ENCODE data around the gene HSD11B1L.

Gene HSD11B1L

GRCh38 chr19:5646703-5647102 lies 34.1 kb upstream of the HSD11B1L start:
- peaks cover 50% of the 10 kb centered on the region for H3K36me3 ChIP-seq (ENCODE audit: control insufficient read depth, insufficient read depth, low read length)
- no peaks in the 10 kb centered on the region for H3K27me3 ChIP-seq (replicated peaks; ENCODE audit: control insufficient read depth, insufficient read depth, low read length)
- no peak overlapping the region for H3K4me3 ChIP-seq (replicated peaks; ENCODE audit: low read depth, low read length)
- no peak for DNase-seq (ENCODE audit: extremely low read depth, insufficient read length)
- no peak for TF ChIP-seq CTCF (IDR thresholded peaks at IDR 0.05; ENCODE audit: insufficient read depth, low read length, poor library complexity, severe bottlenecking)

GRCh38 chr19:5648464-5648863 lies 32.4 kb upstream of the HSD11B1L start:
- Histone ChIP-seq H3K4me3 (replicated peaks; ENCODE audit: low read depth, low read length) (no peak overlapping the region), H3K36me3 (ENCODE audit: control insufficient read depth, insufficient read depth, low read length) (peaks cover 54% of the 10 kb centered on the region), H3K27me3 (replicated peaks; ENCODE audit: control insufficient read depth, insufficient read depth, low read length) (no peaks in the 10 kb centered on the region)
- no peak for DNase-seq (ENCODE audit: extremely low read depth, insufficient read length)
- no peak for TF ChIP-seq CTCF (IDR thresholded peaks at IDR 0.05; ENCODE audit: insufficient read depth, low read length, poor library complexity, severe bottlenecking)

GRCh38 chr19:5651361-5651760 lies 29.5 kb upstream of the HSD11B1L start:
- Histone ChIP-seq H3K36me3 (ENCODE audit: control insufficient read depth, insufficient read depth, low read length) (peaks cover 53% of the 10 kb centered on the region), H3K4me3 (replicated peaks; ENCODE audit: low read depth, low read length) (no peak overlapping the region), H3K27me3 (replicated peaks; ENCODE audit: control insufficient read depth, insufficient read depth, low read length) (no peaks in the 10 kb centered on the region)
- no peak for DNase-seq (ENCODE audit: extremely low read depth, insufficient read length)
- no peak for TF ChIP-seq CTCF (IDR thresholded peaks at IDR 0.05; ENCODE audit: insufficient read depth, low read length, poor library complexity, severe bottlenecking)

GRCh38 chr19:5652261-5652660 lies 28.6 kb upstream of the HSD11B1L start:
- H3K36me3 ChIP-seq (ENCODE audit: control insufficient read depth, insufficient read depth, low read length), result peaks cover 47% of the 10 kb centered on the region
- TF ChIP-seq CTCF (IDR thresholded peaks at IDR 0.05; ENCODE audit: insufficient read depth, low read length, poor library complexity, severe bottlenecking), result no peak
- no peak overlapping the region for H3K4me3 ChIP-seq (replicated peaks; ENCODE audit: low read depth, low read length)
- DNase-seq (ENCODE audit: extremely low read depth, insufficient read length), result no peak
- H3K27me3 ChIP-seq (replicated peaks; ENCODE audit: control insufficient read depth, insufficient read depth, low read length), result no peaks in the 10 kb centered on the region

GRCh38 chr19:5654931-5655330 lies 25.9 kb upstream of the HSD11B1L start:
- Histone ChIP-seq H3K27me3 (replicated peaks; ENCODE audit: control insufficient read depth, insufficient read depth, low read length) (no peaks in the 10 kb centered on the region), H3K4me3 (replicated peaks; ENCODE audit: low read depth, low read length) (no peak overlapping the region), H3K36me3 (ENCODE audit: control insufficient read depth, insufficient read depth, low read length) (peaks cover 40% of the 10 kb centered on the region)
- no peak for TF ChIP-seq CTCF (IDR thresholded peaks at IDR 0.05; ENCODE audit: insufficient read depth, low read length, poor library complexity, severe bottlenecking)
- DNase-seq (ENCODE audit: extremely low read depth, insufficient read length), result no peak

GRCh38 chr19:5655412-5655811 lies 25.4 kb upstream of the HSD11B1L start:
- H3K4me3 ChIP-seq (replicated peaks; ENCODE audit: low read depth, low read length), result no peak overlapping the region
- peaks cover 38% of the 10 kb centered on the region for H3K36me3 ChIP-seq (ENCODE audit: control insufficient read depth, insufficient read depth, low read length)
- no peaks in the 10 kb centered on the region for H3K27me3 ChIP-seq (replicated peaks; ENCODE audit: control insufficient read depth, insufficient read depth, low read length)
- no peak for TF ChIP-seq CTCF (IDR thresholded peaks at IDR 0.05; ENCODE audit: insufficient read depth, low read length, poor library complexity, severe bottlenecking)
- no peak for DNase-seq (ENCODE audit: extremely low read depth, insufficient read length)

Measured in GM06990 (cell line).